ENCODE results near the gene DGKD. TPM values are rescaled to one million over a fixed set of nuclear protein-coding genes. Genes with fewer than 3 reads are reported as not detected.
A peak's percentile ranks its signal among the peaks of the same experiment; 100 is the strongest.

The DGKD gene
- total RNA-seq, 1 experiment from 2014 or later: 52.0 TPM

DNA sequence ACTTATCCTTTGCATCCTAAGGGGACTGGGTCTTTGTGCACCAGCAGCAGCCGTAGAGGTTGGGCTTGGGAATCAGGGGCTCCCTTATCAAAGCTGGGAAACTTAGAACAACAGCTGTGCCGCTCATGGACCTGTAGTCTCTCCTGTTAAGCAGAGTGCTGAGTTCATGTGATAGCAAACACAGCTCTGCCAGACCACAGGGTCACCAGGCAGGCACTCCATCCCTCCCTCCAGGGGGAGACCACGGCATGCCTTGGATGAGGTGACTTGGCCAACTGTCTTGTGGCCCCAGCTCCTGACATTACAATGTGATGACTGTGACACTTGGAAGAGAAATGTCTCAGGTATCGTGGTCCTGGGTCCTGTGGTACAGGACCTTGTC lies 60.0 kb downstream of the DGKD start (continued):
- TF ChIP-seq SIN3A (IDR thresholded peaks at IDR 0.05; ENCODE audit: low read depth): no peak

DNA sequence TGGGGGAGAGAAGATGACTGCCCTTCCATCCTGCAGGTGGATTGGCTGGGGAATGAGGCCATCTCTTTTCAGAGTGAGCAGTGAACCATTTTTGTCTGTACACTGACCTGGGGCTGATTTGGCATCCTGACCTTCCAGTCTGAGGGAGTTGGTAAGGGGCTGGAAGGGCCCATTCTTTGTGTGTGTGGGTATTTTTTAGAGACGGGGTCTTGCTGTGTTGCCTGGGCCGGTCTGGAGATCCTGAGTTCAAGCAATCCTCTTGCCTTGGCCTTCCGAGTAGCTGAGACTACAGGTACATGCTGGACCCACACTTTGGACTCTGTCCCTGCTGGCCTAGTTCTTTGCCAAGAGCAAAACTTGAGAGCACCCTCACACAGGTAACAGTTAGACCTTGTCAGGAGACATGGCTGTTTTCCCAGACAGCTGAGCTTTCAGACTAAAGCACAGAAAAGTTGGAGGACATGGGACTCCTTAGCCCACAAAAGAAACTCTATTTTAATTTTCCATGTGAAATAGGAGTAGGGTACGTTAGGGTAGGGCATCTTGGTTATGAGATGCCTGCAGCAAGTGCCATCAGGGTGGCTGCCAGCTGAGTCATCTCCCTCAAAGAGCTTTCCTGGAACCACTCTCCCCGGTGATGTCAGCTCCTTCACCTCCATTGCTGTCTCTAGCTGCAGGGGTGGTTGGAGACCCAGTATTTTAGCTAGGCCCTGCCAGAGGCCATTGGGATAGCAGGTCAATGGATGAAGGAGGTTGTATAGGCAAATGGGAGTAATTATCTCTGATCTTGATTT lies 60.7 kb downstream of the DGKD start:
- Histone ChIP-seq H3K4me2 (ENCODE audit: low read length) (peak overlapping the region; percentile 78), H3K4me1 (ENCODE audit: control insufficient read depth in 1 of 2, insufficient read depth in 2 of 2, low read length in 2 of 2) (peaks cover 58 to 79% of the 10 kb centered on the region in 2 experiments), H3K9me3 (ENCODE audit: control insufficient read depth in 1 of 2, insufficient read depth in 1 of 2, low read depth in 1 of 2, low read length in 2 of 2) (peaks cover 0 to 18% of the 10 kb centered on the region in 2 experiments; a peak in 1 of 4 replicates), H3K27ac (ENCODE audit: low read depth, low read length) (peak overlapping the region; percentile 82), H2AFZ (ENCODE audit: low read depth, low read length, poor library complexity, severe bottlenecking) (no peak overlapping the region), H3K9me2 (ENCODE audit: insufficient read depth) (no peaks in the 10 kb centered on the region), H3K36me3 (ENCODE audit: control insufficient read depth in 1 of 2, insufficient read depth in 2 of 2, low read length in 2 of 2) (peaks cover 0 to 10% of the 10 kb centered on the region in 2 experiments; a peak in 2 of 4 replicates), H3K27me3 (ENCODE audit: insufficient read depth, low read length) (no peaks in the 10 kb centered on the region), H3K79me2 (ENCODE audit: insufficient read depth, low read length) (peaks cover 74% of the 10 kb centered on the region), H3K9ac (ENCODE audit: low read length) (peak overlapping the region; percentile 54), H4K20me1 (ENCODE audit: insufficient read depth) (peaks cover 7% of the 10 kb centered on the region; the same call in 1 of the 2 replicates), H3K4me3 (replicated peaks in 1 of 2; ENCODE audit: low read depth in 1 of 2, low read length in 2 of 2) (peak overlapping the region in 1 of 2 experiments; percentile 33; a peak in 2 of 4 replicates)
- RAD21 ChIA-PET (ENCODE audit: low non-redundant PET in 1 of 2, low total read pairs in 2 of 2, uncharacterized antibody in 2 of 2, unreplicated experiment in 2 of 2): interaction anchor here (1.4 to 1.6 kb wide), 2 partner anchors 28 kb away, joined by 3 to 5 read pairs; no protein-coding TSS in a partner anchor
- POLR2A ChIA-PET: no interaction called here
- ATAC-seq: peak; percentile 44
- CTCF ChIA-PET: interaction anchor here (2.7 kb wide), 1 partner anchor 28 kb away, joined by 13 read pairs; no protein-coding TSS in a partner anchor
- intact Hi-C loops (cut with micrococcal nuclease): no loop called here
- BruUV-seq (replicated peaks): no TSS peak
- peak; percentile 43 for DNase-seq (ENCODE audit: low read depth, low spot score)
- peak; percentile 42; the same call in 1 of the 2 replicates for TF ChIP-seq CBX3 (IDR thresholded peaks at IDR 0.05; ENCODE audit: low read depth)
- no peak for TF ChIP-seq ZNF274 (IDR thresholded peaks at IDR 0.05; ENCODE audit: low read depth, low read length)
- TF ChIP-seq, protein P1, sequence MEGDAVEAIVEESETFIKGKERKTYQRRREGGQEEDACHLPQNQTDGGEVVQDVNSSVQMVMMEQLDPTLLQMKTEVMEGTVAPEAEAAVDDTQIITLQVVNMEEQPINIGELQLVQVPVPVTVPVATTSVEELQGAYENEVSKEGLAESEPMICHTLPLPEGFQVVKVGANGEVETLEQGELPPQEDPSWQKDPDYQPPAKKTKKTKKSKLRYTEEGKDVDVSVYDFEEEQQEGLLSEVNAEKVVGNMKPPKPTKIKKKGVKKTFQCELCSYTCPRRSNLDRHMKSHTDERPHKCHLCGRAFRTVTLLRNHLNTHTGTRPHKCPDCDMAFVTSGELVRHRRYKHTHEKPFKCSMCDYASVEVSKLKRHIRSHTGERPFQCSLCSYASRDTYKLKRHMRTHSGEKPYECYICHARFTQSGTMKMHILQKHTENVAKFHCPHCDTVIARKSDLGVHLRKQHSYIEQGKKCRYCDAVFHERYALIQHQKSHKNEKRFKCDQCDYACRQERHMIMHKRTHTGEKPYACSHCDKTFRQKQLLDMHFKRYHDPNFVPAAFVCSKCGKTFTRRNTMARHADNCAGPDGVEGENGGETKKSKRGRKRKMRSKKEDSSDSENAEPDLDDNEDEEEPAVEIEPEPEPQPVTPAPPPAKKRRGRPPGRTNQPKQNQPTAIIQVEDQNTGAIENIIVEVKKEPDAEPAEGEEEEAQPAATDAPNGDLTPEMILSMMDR (IDR thresholded peaks at IDR 0.05 in 2 of 3, conservative IDR thresholded peaks at IDR 0.05 in 1 of 3; ENCODE audit: borderline replicate concordance in 1 of 3, insufficient read depth in 1 of 3, low read depth in 2 of 3, low read length in 2 of 3): no peak
- TF ChIP-seq YY1 (IDR thresholded peaks at IDR 0.05; ENCODE audit: extremely low read depth, insufficient replicate concordance, low read depth, low read length): peak; percentile 68
- 0 out of 2 replicates have a peak, but pooled peaks have one; percentile 15 for TF ChIP-seq SIN3A (IDR thresholded peaks at IDR 0.05; ENCODE audit: low read depth)
- TF ChIP-seq EZH2phosphoT487 (IDR thresholded peaks at IDR 0.05; ENCODE audit: borderline replicate concordance): no peak
- TF ChIP-seq EZH2 (IDR thresholded peaks at IDR 0.05): no peak
- peak; percentile 52; the same call in 1 of the 2 replicates for TF ChIP-seq SP1 (IDR thresholded peaks at IDR 0.05; ENCODE audit: low read depth)
- no peak for TF ChIP-seq POLR2A (IDR thresholded peaks at IDR 0.05; ENCODE audit: borderline replicate concordance, extremely low read depth, insufficient read depth, insufficient read length)
- no peak for TF ChIP-seq SRF (IDR thresholded peaks at IDR 0.05; ENCODE audit: low read depth)
- no peak for TF ChIP-seq ZFX (IDR thresholded peaks at IDR 0.05)
- no peak for TF ChIP-seq TCF7L2 (IDR thresholded peaks at IDR 0.05; ENCODE audit: borderline replicate concordance, extremely low read depth, insufficient read depth, insufficient read length)
- TF ChIP-seq, protein P2, sequence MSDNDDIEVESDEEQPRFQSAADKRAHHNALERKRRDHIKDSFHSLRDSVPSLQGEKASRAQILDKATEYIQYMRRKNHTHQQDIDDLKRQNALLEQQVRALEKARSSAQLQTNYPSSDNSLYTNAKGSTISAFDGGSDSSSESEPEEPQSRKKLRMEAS (IDR thresholded peaks at IDR 0.05): 0 out of 2 replicates have a peak, but pooled peaks have one; percentile 16
- TF ChIP-seq, protein P3, sequence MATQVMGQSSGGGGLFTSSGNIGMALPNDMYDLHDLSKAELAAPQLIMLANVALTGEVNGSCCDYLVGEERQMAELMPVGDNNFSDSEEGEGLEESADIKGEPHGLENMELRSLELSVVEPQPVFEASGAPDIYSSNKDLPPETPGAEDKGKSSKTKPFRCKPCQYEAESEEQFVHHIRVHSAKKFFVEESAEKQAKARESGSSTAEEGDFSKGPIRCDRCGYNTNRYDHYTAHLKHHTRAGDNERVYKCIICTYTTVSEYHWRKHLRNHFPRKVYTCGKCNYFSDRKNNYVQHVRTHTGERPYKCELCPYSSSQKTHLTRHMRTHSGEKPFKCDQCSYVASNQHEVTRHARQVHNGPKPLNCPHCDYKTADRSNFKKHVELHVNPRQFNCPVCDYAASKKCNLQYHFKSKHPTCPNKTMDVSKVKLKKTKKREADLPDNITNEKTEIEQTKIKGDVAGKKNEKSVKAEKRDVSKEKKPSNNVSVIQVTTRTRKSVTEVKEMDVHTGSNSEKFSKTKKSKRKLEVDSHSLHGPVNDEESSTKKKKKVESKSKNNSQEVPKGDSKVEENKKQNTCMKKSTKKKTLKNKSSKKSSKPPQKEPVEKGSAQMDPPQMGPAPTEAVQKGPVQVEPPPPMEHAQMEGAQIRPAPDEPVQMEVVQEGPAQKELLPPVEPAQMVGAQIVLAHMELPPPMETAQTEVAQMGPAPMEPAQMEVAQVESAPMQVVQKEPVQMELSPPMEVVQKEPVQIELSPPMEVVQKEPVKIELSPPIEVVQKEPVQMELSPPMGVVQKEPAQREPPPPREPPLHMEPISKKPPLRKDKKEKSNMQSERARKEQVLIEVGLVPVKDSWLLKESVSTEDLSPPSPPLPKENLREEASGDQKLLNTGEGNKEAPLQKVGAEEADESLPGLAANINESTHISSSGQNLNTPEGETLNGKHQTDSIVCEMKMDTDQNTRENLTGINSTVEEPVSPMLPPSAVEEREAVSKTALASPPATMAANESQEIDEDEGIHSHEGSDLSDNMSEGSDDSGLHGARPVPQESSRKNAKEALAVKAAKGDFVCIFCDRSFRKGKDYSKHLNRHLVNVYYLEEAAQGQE (IDR thresholded peaks at IDR 0.05; ENCODE audit: low read depth): no peak
- TF ChIP-seq ELF1 (IDR thresholded peaks at IDR 0.05; ENCODE audit: borderline replicate concordance, low read depth): no peak
- TF ChIP-seq CEBPB (IDR thresholded peaks at IDR 0.05; ENCODE audit: low read depth): no peak
- peak; percentile 75 for TF ChIP-seq FOSL1 (IDR thresholded peaks at IDR 0.05; ENCODE audit: low read depth)
